HG02642 (cell line): ENCODE data around the gene OXT.

Source experiments
- ATAC-seq: cut with Tn5 transposase; IDR thresholded peaks from one replicate; pipeline ENCODE4 v1.9.1; 2021; ENCODE audit warnings: mild to moderate bottlenecking; ENCODE audit not compliant: unreplicated experiment, poor library complexity

The OXT gene

GRCh38 chr20:3082955-3083952 lies 11.8 kb downstream of the OXT start:
- ATAC-seq = no peak

- ATAC-seq = no peak
Observed at GRCh38 chr20:3084283-3084985, 13.0 kb downstream of the OXT start, which contains the start of gene AVP. Gene AVP, minus strand, starts transcription at chr20:3084724. Its CDS starts 50 bp downstream, at chr20:3084674.

GRCh38 chr20:3084986-3085360 lies 13.6 kb downstream of the OXT start:
- no peak for ATAC-seq

- no peak for ATAC-seq
Observed at GRCh38 chr20:3085571-3086072, 14.2 kb downstream of the OXT start.

GRCh38 chr20:3088031-3088430 lies 16.6 kb downstream of the OXT start:
- ATAC-seq = no peak

- ATAC-seq = no peak
Observed at GRCh38 chr20:3090565-3090964, 19.1 kb downstream of the OXT start.

- ATAC-seq = no peak
Observed at GRCh38 chr20:3092611-3093379, 21.4 kb downstream of the OXT start.

- ATAC-seq = no peak
Observed at GRCh38 chr20:3093861-3094361, 22.5 kb downstream of the OXT start.

- no peak for ATAC-seq
Observed at GRCh38 chr20:3094848-3095629, 23.6 kb downstream of the OXT start.

GRCh38 chr20:3100480-3100879 lies 29.1 kb downstream of the OXT start:
- ATAC-seq = no peak

- ATAC-seq = no peak
Observed at GRCh38 chr20:3101251-3101650, 29.8 kb downstream of the OXT start.

- ATAC-seq = no peak
Observed at GRCh38 chr20:3101737-3102574, 30.5 kb downstream of the OXT start.

- ATAC-seq = no peak
Observed at GRCh38 chr20:3102575-3103368, 31.4 kb downstream of the OXT start.

- ATAC-seq = no peak
Observed at GRCh38 chr20:3103369-3104032, 32.1 kb downstream of the OXT start.

- ATAC-seq = no peak
Observed at GRCh38 chr20:3105256-3106137, 34.1 kb downstream of the OXT start.

GRCh38 chr20:3106185-3106584 lies 34.8 kb downstream of the OXT start:
- no peak for ATAC-seq
